H9 (cell line): ENCODE data around the gene CTDSPL. TPM values are rescaled to one million over a fixed set of nuclear protein-coding genes. Genes with fewer than 3 reads are reported as not detected.

Source experiments
- DNase-seq: peaks from one replicate; pipeline ENCODE4 v3.0.0-alpha.2; 2017
- H2AFZ ChIP-seq: one replicate; pipeline ENCODE4 v1.6.1; 2013; ENCODE audit warnings: mild to moderate bottlenecking, low read length, control low read depth, moderate library complexity
- H2AK5ac ChIP-seq: 2 replicates; pipeline ENCODE4 v1.6.1; 2013; ENCODE audit warnings: low read length, control low read depth, mixed read lengths; ENCODE audit not compliant: insufficient read length
- H2BK120ac ChIP-seq: one replicate; pipeline ENCODE4 v1.6.1; 2013; ENCODE audit warnings: low read depth, mild to moderate bottlenecking, low read length, control low read depth, inconsistent platforms; ENCODE audit not compliant: poor library complexity, severe bottlenecking
- H2BK12ac ChIP-seq: 2 replicates; pipeline ENCODE4 v1.6.1; 2013; ENCODE audit warnings: low read length, control low read depth, mixed read lengths, low read depth; ENCODE audit not compliant: insufficient read length
- H2BK15ac ChIP-seq: 2 replicates; pipeline ENCODE4 v1.6.1; 2013; ENCODE audit warnings: low read depth, low read length, control low read depth
- H2BK20ac ChIP-seq: one replicate; pipeline ENCODE4 v1.6.1; 2013; ENCODE audit warnings: low read depth, mild to moderate bottlenecking, low read length, control low read depth, inconsistent platforms; ENCODE audit not compliant: poor library complexity, severe bottlenecking
- H2BK5ac ChIP-seq: 2 replicates; pipeline ENCODE4 v1.6.1; 2013; ENCODE audit warnings: low read length, control low read depth, mixed read lengths; ENCODE audit not compliant: insufficient read length
- H3K14ac ChIP-seq: 2 replicates; pipeline ENCODE4 v1.6.1; 2013; ENCODE audit warnings: low read length, control low read depth; ENCODE audit not compliant: insufficient read depth
- H3K18ac ChIP-seq: 2 replicates; pipeline ENCODE4 v1.6.1; 2013; ENCODE audit warnings: low read depth, mild to moderate bottlenecking, mixed read lengths, low read length, control low read depth; ENCODE audit not compliant: insufficient read length
- H3K23ac ChIP-seq: 2 replicates; pipeline ENCODE4 v1.6.1; 2013; ENCODE audit warnings: low read length, control low read depth, mixed read lengths, low read depth; ENCODE audit not compliant: insufficient read length
- H3K23me2 ChIP-seq: 2 replicates; pipeline ENCODE4 v1.6.1; 2013; ENCODE audit warnings: low read depth, mild to moderate bottlenecking, mixed read lengths, low read length, control low read depth; ENCODE audit not compliant: insufficient read length, poor library complexity, severe bottlenecking
- H3K27ac ChIP-seq: 2 replicates; pipeline ENCODE4 v1.5.1; 2013; ENCODE audit warnings: low read length, control low read depth, mixed read lengths, low read depth; ENCODE audit not compliant: insufficient read length
- H3K27me3 ChIP-seq: 2 replicates; pipeline ENCODE4 v1.6.1; 2013; ENCODE audit warnings: low read length, control low read depth, inconsistent platforms; ENCODE audit not compliant: insufficient read depth
- H3K4ac ChIP-seq: 2 replicates; pipeline ENCODE4 v1.6.1; 2013; ENCODE audit warnings: low read depth, mild to moderate bottlenecking, control low read depth, inconsistent platforms, low read length, moderate library complexity
- H3K4me1 ChIP-seq: 2 replicates; pipeline ENCODE4 v1.6.1; 2013; ENCODE audit warnings: low read length, control low read depth, inconsistent platforms; ENCODE audit not compliant: insufficient read depth
- H3K4me2 ChIP-seq: 2 replicates; pipeline ENCODE4 v1.6.1; 2013; ENCODE audit warnings: low read length, control low read depth, mixed read lengths; ENCODE audit not compliant: insufficient read length, insufficient read depth
- H3K56ac ChIP-seq: 2 replicates; pipeline ENCODE4 v1.6.1; 2013; ENCODE audit warnings: low read depth, mild to moderate bottlenecking, mixed read lengths, low read length, control low read depth; ENCODE audit not compliant: insufficient read length
- H3K79me1 ChIP-seq: 2 replicates; pipeline ENCODE4 v1.6.1; 2013; ENCODE audit warnings: low read depth, mild to moderate bottlenecking, moderate library complexity, low read length, control low read depth, inconsistent platforms; ENCODE audit not compliant: insufficient read depth, poor library complexity, severe bottlenecking
- H3K79me2 ChIP-seq: 2 replicates; pipeline ENCODE4 v1.6.1; 2013; ENCODE audit warnings: low read length, control low read depth, inconsistent platforms; ENCODE audit not compliant: insufficient read depth
- H3K9ac ChIP-seq: 2 replicates; pipeline ENCODE4 v1.6.1; 2013; ENCODE audit warnings: low read length, control low read depth, mixed read lengths; ENCODE audit not compliant: insufficient read length; ENCODE audit errors: extremely low read depth
- H3K9me3 ChIP-seq: one replicate; pipeline ENCODE4 v1.6.1; 2013; ENCODE audit warnings: low read depth, low read length, inconsistent platforms; ENCODE audit not compliant: control insufficient read depth
- H3T11ph ChIP-seq: one replicate; pipeline ENCODE4 v1.6.1; 2013; ENCODE audit warnings: mild to moderate bottlenecking, low read length, control low read depth, inconsistent platforms
- H4K20me1 ChIP-seq: one replicate; pipeline ENCODE4 v1.6.1; 2013; ENCODE audit not compliant: control insufficient read depth, insufficient read length, insufficient read depth
- H4K5ac ChIP-seq: 2 replicates; pipeline ENCODE4 v1.6.1; 2013; ENCODE audit warnings: low read depth, mild to moderate bottlenecking, mixed read lengths, low read length, control low read depth; ENCODE audit not compliant: insufficient read length
- H4K8ac ChIP-seq: replicated peaks from 2 replicates; pipeline ENCODE4 v1.6.1; 2013; ENCODE audit warnings: low read length, control low read depth, mixed read lengths, low read depth; ENCODE audit not compliant: insufficient read length
- H4K91ac ChIP-seq: 2 replicates; pipeline ENCODE4 v1.6.1; 2013; ENCODE audit warnings: low read depth, mild to moderate bottlenecking, moderate library complexity, mixed read lengths, low read length, control low read depth; ENCODE audit not compliant: insufficient read length
- H3K27ac Mint-ChIP-seq, 3 experiments: 2 replicates in 2 of 3; 3 replicates in 1 of 3; pipeline ENCODE4 v1.8.0; 2020 to 2021; ENCODE audit warnings: mixed read lengths in 3 of 3, mild to moderate bottlenecking in 1 of 3, moderate library complexity in 1 of 3
- H3K27me3 Mint-ChIP-seq: 2 replicates; pipeline ENCODE4 v1.8.0; 2021; ENCODE audit warnings: low read depth, mild to moderate bottlenecking, moderate library complexity, mixed read lengths
- H3K36me3 Mint-ChIP-seq, 3 experiments: 2 replicates in 2 of 3; 3 replicates in 1 of 3; pipeline ENCODE4 v1.8.0; 2020 to 2021; ENCODE audit warnings: low read depth in 3 of 3, mixed read lengths in 3 of 3; ENCODE audit not compliant: insufficient read depth in 1 of 3
- H3K4me1 Mint-ChIP-seq, 2 experiments: 2 replicates each; pipeline ENCODE4 v1.8.0; 2020; ENCODE audit warnings: mixed read lengths in 2 of 2
- H3K4me3 Mint-ChIP-seq, 2 experiments: 2 replicates in 1 of 2; 3 replicates in 1 of 2; pipeline ENCODE4 v1.8.0; 2020 to 2021; ENCODE audit warnings: mild to moderate bottlenecking in 2 of 2, mixed read lengths in 2 of 2, moderate library complexity in 1 of 2
- H3K9me3 Mint-ChIP-seq, 2 experiments: 2 replicates in 1 of 2; 3 replicates in 1 of 2; pipeline ENCODE4 v1.8.0; 2020; ENCODE audit warnings: mild to moderate bottlenecking in 2 of 2, mixed read lengths in 2 of 2, moderate library complexity in 1 of 2
- CTCF ChIP-seq: fragments of 200-600 bp; sonication (generic); conservative IDR thresholded peaks from 3 replicates; pipeline ENCODE4 v1.8.0; 2021; ENCODE audit warnings: antibody characterized with exemption, mild to moderate bottlenecking
- WGBS: extraction: QIAGEN DNeasy Blood & Tissue Kit; methylation state at CpG from one replicate; pipeline ENCODE4 v1.1.7; 2013; ENCODE audit warnings: missing lambda C conversion rate, low lambda C conversion rate, mixed read lengths; ENCODE audit not compliant: insufficient read length; ENCODE audit errors: extremely low coverage; 5-methylcytosine and 5-hydroxymethylcytosine counted together
- total RNA-seq: library from RNA; stranded (reverse); gene quantifications from 2 replicates; pipeline ENCODE4 v1.2.1, GENCODE V29; 2021

CTDSPL gene
- total RNA-seq, 1 experiment from 2014 or later, result 20.8 TPM

DNA sequence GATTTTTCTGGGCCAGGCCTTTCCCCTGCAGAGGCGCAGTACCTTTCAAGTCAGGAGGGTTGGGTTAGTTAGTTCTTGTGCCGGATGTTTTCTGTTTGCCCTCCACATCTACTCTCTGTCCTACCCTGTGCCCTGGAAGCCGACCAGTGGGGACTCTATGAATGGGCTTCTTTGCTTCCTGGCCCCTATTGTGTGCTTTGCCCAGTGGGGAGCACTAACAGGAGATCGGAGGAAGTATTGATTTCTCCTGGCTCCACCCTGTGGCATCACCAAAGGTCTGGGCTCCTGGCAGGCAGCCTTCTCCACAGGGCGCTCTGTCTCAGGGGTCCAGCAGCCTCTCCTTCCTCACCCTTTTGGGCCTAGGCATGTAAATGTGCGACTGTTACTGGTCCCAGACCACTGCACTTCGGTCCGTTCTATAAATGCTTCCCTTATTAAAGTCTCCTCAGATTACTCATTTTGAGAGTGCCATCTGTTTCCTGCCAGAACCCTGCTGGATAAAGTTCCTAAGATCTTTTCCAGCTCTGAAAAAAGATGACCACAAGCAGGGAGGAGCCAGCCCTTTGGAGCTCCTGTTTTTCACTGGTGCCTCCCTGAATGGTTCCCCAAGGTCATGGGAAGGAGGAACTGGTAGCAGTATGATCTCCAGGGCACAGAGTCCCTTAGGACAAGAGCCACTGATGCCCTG, 44.5 kb downstream of the CTDSPL start:
- H3K79me2 ChIP-seq, result peaks cover 4% of the 10 kb centered on the region; the same call in 1 of the 2 replicates
- H3K4me1 Mint-ChIP-seq, result peaks cover 33 to 34% of the 10 kb centered on the region in 2 experiments
- DNase-seq, result no peak

More for the DNA sequence above, 44.5 kb downstream of the CTDSPL start:
- H2BK120ac ChIP-seq, result no peak overlapping the region
- Mint-ChIP-seq H3K4me3 (no peak overlapping the region), H3K36me3 (no peaks in the 10 kb centered on the region; a peak in 1 of 7 replicates), H3K27me3 (no peaks in the 10 kb centered on the region), H3K27ac (peak overlapping the region; percentile 57 to 80 (median 76); a peak in 5 of 7 replicates), H3K9me3 (no peaks in the 10 kb centered on the region)
- H3K14ac ChIP-seq, result no peak overlapping the region; the same call in 1 of the 2 replicates
- no peak overlapping the region for H4K8ac ChIP-seq
- H2BK15ac ChIP-seq, result no peak overlapping the region
- peaks cover 5% of the 10 kb centered on the region for H3K4me1 ChIP-seq
- H3T11ph ChIP-seq, result no peak overlapping the region
- no peak overlapping the region for H3K9ac ChIP-seq
- H3K4ac ChIP-seq, result no peak overlapping the region
- H3K18ac ChIP-seq, result peak overlapping the region; percentile 52
- no peak overlapping the region for H3K4me2 ChIP-seq
- no peak overlapping the region for H2BK12ac ChIP-seq
- H3K56ac ChIP-seq, result no peak overlapping the region
- no peak overlapping the region for H2AFZ ChIP-seq
- H4K20me1 ChIP-seq, result no peaks in the 10 kb centered on the region
- WGBS, result no CpG with 5 or more reads among the region's 8 CpGs
- no peak for TF ChIP-seq CTCF
- H3K27ac ChIP-seq, result peak overlapping the region; percentile 23
- no peaks in the 10 kb centered on the region for H3K27me3 ChIP-seq
- no peak overlapping the region for H2BK20ac ChIP-seq
- H3K79me1 ChIP-seq, result no peaks in the 10 kb centered on the region
- H3K9me3 ChIP-seq, result no peaks in the 10 kb centered on the region
- H2AK5ac ChIP-seq, result no peak overlapping the region
- peak overlapping the region; percentile 83 for H4K5ac ChIP-seq
- no peak overlapping the region for H2BK5ac ChIP-seq
- no peak overlapping the region for H3K23ac ChIP-seq
- peak overlapping the region; percentile 26 for H4K91ac ChIP-seq
- no peaks in the 10 kb centered on the region for H3K23me2 ChIP-seq
